HL-60 (cell line): Measurements from ENCODE around the gene PSMB7.

Experiments
- DNase-seq, 2 experiments: peaks; one replicate each; pipeline ENCODE4 v3.0.0-alpha.2; 2010 to 2020; ENCODE audit warnings: low read depth in 1 of 2, low spot score in 1 of 2
- H3K27ac ChIP-seq: fragments of 250-450 bp; sonication (Bioruptor Pico); replicated peaks from 2 replicates; pipeline ENCODE4 v1.5.1; 2020; ENCODE audit warnings: mild to moderate bottlenecking, moderate library complexity
- H3K27me3 ChIP-seq: fragments of 250-450 bp; sonication (Bioruptor Pico); 2 replicates; pipeline ENCODE4 v1.5.1; 2021; ENCODE audit warnings: mild to moderate bottlenecking, moderate library complexity; ENCODE audit not compliant: insufficient read depth, poor library complexity, severe bottlenecking
- H3K4me3 ChIP-seq: replicated peaks from 2 replicates; pipeline ENCODE4 v1.5.1; 2011; ENCODE audit warnings: mild to moderate bottlenecking, control low read depth, low read length; ENCODE audit not compliant: insufficient read depth
- GABPA ChIP-seq: IDR thresholded peaks from 2 replicates; pipeline ENCODE4 v1.6.1; 2012; ENCODE audit warnings: low read depth
- POLR2AphosphoS5 ChIP-seq: IDR thresholded peaks from 2 replicates; pipeline ENCODE4 v1.6.1; 2012; ENCODE audit warnings: low read depth
- SPI1 ChIP-seq: IDR thresholded peaks from 2 replicates; pipeline ENCODE4 v1.6.1; 2012; ENCODE audit warnings: low read depth, mild to moderate bottlenecking, borderline replicate concordance
- TF ChIP-seq, protein P1 (sequence below): IDR thresholded peaks from one replicate; pipeline ENCODE4 v1.5.1; 2011; ENCODE audit warnings: low read length, control low read depth, inconsistent platforms; ENCODE audit not compliant: insufficient read depth
- TF ChIP-seq, protein P2 (sequence below): IDR thresholded peaks from 2 replicates; pipeline ENCODE4 v1.6.1; 2012; ENCODE audit warnings: low read depth; ENCODE audit not compliant: insufficient replicate concordance

The PSMB7 gene

DNA sequence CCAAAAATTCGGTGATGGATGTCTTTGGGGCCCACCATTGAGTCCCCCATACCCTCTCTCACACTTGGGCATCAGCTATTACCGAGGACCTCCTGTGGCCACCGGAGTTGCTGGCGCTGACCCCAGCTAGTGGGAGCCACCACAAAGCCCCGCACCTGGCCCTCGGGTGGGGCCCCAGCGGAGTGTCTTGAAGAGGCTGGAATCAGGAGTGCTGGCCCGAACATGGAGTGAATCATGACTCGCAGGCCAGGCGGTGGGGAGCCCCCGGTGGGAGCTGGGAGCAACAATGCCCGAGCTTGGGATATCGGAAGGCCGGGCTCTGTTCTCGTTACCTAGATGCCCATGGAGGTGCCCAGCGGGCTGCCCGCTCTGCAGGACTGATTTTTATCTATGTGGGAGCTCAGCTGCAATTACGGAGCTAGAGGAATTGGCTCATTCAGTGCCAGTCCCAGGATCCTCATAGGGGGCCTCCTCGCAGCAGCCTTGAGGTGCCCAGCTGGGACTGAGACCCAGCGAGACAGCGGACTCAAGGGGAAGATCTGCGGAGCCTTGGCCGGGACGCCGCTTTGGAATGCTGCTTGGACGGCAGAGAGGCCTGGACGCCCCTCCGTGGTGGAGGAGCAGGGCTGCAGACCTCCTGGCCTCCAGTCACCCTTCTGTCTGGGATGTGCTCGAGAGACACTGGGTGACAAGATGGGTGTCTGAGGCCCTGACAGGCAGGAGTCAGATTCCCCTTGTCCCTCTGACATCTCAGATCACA lies 70.8 kb downstream of the PSMB7 start:
- TF ChIP-seq, protein P1, sequence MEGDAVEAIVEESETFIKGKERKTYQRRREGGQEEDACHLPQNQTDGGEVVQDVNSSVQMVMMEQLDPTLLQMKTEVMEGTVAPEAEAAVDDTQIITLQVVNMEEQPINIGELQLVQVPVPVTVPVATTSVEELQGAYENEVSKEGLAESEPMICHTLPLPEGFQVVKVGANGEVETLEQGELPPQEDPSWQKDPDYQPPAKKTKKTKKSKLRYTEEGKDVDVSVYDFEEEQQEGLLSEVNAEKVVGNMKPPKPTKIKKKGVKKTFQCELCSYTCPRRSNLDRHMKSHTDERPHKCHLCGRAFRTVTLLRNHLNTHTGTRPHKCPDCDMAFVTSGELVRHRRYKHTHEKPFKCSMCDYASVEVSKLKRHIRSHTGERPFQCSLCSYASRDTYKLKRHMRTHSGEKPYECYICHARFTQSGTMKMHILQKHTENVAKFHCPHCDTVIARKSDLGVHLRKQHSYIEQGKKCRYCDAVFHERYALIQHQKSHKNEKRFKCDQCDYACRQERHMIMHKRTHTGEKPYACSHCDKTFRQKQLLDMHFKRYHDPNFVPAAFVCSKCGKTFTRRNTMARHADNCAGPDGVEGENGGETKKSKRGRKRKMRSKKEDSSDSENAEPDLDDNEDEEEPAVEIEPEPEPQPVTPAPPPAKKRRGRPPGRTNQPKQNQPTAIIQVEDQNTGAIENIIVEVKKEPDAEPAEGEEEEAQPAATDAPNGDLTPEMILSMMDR: no peak
- TF ChIP-seq, protein P2, sequence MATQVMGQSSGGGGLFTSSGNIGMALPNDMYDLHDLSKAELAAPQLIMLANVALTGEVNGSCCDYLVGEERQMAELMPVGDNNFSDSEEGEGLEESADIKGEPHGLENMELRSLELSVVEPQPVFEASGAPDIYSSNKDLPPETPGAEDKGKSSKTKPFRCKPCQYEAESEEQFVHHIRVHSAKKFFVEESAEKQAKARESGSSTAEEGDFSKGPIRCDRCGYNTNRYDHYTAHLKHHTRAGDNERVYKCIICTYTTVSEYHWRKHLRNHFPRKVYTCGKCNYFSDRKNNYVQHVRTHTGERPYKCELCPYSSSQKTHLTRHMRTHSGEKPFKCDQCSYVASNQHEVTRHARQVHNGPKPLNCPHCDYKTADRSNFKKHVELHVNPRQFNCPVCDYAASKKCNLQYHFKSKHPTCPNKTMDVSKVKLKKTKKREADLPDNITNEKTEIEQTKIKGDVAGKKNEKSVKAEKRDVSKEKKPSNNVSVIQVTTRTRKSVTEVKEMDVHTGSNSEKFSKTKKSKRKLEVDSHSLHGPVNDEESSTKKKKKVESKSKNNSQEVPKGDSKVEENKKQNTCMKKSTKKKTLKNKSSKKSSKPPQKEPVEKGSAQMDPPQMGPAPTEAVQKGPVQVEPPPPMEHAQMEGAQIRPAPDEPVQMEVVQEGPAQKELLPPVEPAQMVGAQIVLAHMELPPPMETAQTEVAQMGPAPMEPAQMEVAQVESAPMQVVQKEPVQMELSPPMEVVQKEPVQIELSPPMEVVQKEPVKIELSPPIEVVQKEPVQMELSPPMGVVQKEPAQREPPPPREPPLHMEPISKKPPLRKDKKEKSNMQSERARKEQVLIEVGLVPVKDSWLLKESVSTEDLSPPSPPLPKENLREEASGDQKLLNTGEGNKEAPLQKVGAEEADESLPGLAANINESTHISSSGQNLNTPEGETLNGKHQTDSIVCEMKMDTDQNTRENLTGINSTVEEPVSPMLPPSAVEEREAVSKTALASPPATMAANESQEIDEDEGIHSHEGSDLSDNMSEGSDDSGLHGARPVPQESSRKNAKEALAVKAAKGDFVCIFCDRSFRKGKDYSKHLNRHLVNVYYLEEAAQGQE: no peak
- TF ChIP-seq POLR2AphosphoS5 (no peak; the same call in 1 of the 2 replicates), SPI1 (no peak), GABPA (no peak)
- H3K4me3 ChIP-seq: no peak overlapping the region

DNA sequence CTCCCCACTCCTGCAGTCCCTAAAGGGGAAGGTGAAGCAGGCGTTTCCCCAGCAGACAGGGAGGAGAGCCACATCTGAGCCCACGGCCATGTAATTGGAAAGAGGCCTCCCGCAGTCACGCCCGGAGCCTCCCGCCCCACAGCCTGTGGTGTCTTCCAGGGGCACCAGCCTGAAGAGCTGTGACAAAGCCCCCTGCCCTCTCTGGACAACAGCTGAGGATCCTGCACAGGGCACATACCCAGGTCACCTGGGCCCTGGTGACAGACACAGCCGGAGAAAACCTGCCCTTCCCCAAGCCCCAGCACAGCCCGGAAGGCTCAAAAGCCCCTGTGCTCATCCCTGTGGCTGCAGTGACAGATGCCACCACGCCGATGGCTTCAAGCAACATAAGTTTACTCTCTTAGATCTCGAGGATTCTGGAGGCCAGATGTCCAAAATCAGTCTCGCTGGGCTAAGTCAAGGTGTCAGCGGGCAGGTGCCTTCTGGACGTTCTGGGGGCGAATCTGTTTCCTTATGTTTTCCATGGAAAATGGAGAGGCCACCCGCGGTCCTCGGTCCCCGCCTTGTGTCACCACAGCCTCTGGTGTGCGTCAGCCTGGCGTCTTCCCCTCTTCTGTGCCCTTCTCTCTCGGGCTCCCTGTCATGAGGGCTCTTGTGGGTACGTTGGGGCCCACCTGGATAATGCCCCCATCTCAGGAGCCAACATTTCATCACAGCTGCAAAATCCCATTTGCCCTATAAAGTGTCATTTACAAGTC lies 71.5 kb downstream of the PSMB7 start:
- TF ChIP-seq POLR2AphosphoS5 (no peak), SPI1 (no peak), GABPA (no peak)
- TF ChIP-seq, protein P1: no peak
- TF ChIP-seq, protein P2: no peak
- no peaks in the 10 kb centered on the region for H3K27me3 ChIP-seq
- DNase-seq: no peak
- no peak overlapping the region for H3K4me3 ChIP-seq
- no peak overlapping the region for H3K27ac ChIP-seq

More for the DNA sequence above, 70.8 kb downstream of the PSMB7 start:
- no peak for DNase-seq
- no peak overlapping the region for H3K27ac ChIP-seq
- no peaks in the 10 kb centered on the region for H3K27me3 ChIP-seq

DNA sequence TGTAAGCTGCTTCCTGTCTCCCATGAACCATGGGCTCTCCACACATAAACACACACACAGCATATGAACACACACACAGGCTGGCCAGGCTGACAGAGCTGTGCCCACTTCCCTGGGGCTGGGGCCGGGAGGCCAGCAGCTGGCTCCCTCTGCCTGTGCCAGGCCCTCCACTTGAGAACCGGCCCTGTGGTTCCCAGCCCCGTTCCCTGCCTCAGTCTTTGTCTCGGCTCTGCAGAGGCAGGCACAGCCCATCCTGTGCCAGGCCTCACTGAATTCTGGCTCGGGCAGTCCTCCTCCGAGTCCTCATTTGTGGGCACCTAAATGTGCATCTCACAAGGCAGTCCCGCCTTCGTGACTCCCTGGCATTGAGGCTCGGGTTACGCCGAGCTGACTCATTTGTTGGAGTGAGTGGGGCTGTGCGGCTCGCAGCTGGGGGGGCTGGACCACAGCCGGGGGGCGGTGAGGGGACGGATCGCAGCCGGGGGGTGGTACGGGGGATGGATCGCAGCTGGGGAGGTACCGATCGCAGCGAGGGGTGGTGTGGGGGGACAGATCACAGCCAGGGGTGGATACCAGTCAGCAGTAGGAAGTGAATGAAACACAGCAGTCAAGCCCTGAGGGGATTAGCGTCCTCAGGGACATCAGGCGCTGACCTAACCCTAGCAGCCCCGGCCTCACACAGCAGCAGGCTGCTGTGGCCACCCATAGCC lies 72.3 kb downstream of the PSMB7 start:
- Histone ChIP-seq H3K27me3 (no peaks in the 10 kb centered on the region), H3K27ac (peak overlapping the region; percentile 26), H3K4me3 (no peak overlapping the region)
- no peak for DNase-seq
- TF ChIP-seq, protein P1: no peak
- no peak; the same call in 1 of the 2 replicates for TF ChIP-seq POLR2AphosphoS5
- no peak for TF ChIP-seq GABPA
- TF ChIP-seq, protein P2: no peak
